Sigmoid colon (tissue), 4 donors: Measurements from ENCODE around the gene RASGRF2.

ENCODE experiments used
- CTCF ChIP-seq, 4 experiments: fragments of 450-650 bp in 3 of 4; fragments of 200-600 bp in 1 of 4; IDR thresholded peaks; one replicate each; pipeline ENCODE4 v1.5.1; 2016 to 2019; ENCODE audit warnings: antibody characterized with exemption in 4 of 4, mild to moderate bottlenecking in 3 of 4, moderate library complexity in 2 of 4
- EP300 ChIP-seq, 4 donors: sonication (generic); formaldehyde crosslinking; IDR thresholded peaks; one replicate each; pipeline ENCODE4 v1.6.1; 2017; ENCODE audit warnings: antibody characterized with exemption in 4 of 4
- POLR2A ChIP-seq, 2 donors: fragments of 450-650 bp; IDR thresholded peaks; one replicate each; pipeline ENCODE4 v1.6.1; 2016; ENCODE audit warnings: antibody characterized with exemption in 2 of 2, mild to moderate bottlenecking in 2 of 2, moderate library complexity in 2 of 2
- POLR2AphosphoS5 ChIP-seq, 4 donors: sonication (generic); formaldehyde crosslinking; IDR thresholded peaks; one replicate each; pipeline ENCODE4 v1.6.1; 2017; ENCODE audit warnings: antibody characterized with exemption in 4 of 4

GRCh38 chr5:81187885-81188284, 227.7 kb downstream of the RASGRF2 start:
- TF ChIP-seq CTCF (IDR thresholded peaks at IDR 0.05) (no peak), EP300 (IDR thresholded peaks at IDR 0.05) (no peak), POLR2A (IDR thresholded peaks at IDR 0.05) (no peak), POLR2AphosphoS5 (IDR thresholded peaks at IDR 0.05) (no peak)
